NCI-H1048 (cell line): Measurements from ENCODE around the gene RNF34.
"Not testable (repeated sequence)": the region's sequence is repeated elsewhere in the genome, so short reads cannot be mapped to it uniquely, and the experiment has no call there.

Source experiments
- DNase-seq: peaks from one replicate; lab custom pipeline; 2025; lab: John Stamatoyannopoulos, UW

The RNF34 gene

GRCh38 chr12:121399391-121400331, at the start of gene RNF34:
Gene RNF34 (plus strand): TSS chr12:121400118. CDS start chr12:121400213, 95 bp downstream.
- DNase-seq: peak; percentile 96

GRCh38 chr12:121351820-121352681, 47.9 kb upstream of the RNF34 start, which contains the start of gene ANAPC5:
Gene ANAPC5 (minus strand): TSS chr12:121352411. CDS start chr12:121352340, 71 bp downstream.
- DNase-seq: peak; percentile 91

GRCh38 chr12:121352682-121353018, 47.3 kb upstream of the RNF34 start:
- DNase-seq: no peak

GRCh38 chr12:121355818-121356217, 44.1 kb upstream of the RNF34 start:
- DNase-seq: no peak

GRCh38 chr12:121356657-121357056, 43.3 kb upstream of the RNF34 start:
- DNase-seq: no peak

- DNase-seq: no peak
These were observed 42.6 kb upstream of the RNF34 start for GRCh38 chr12:121357331-121357730.

- no peak for DNase-seq
These were observed 41.8 kb upstream of the RNF34 start for GRCh38 chr12:121358073-121358472.

- DNase-seq: no peak
These were observed 35.2 kb upstream of the RNF34 start for GRCh38 chr12:121364683-121365121.

GRCh38 chr12:121365416-121366062, 34.4 kb upstream of the RNF34 start:
- no peak for DNase-seq

- DNase-seq: no peak
These were observed 33.9 kb upstream of the RNF34 start for GRCh38 chr12:121366063-121366459.

GRCh38 chr12:121371404-121371803, 28.5 kb upstream of the RNF34 start:
- no peak for DNase-seq

GRCh38 chr12:121373755-121374154, 26.2 kb upstream of the RNF34 start:
- DNase-seq: no peak

- DNase-seq: not testable (repeated sequence)
These were observed 25.6 kb upstream of the RNF34 start for GRCh38 chr12:121374336-121374735.

GRCh38 chr12:121374945-121375584, 24.9 kb upstream of the RNF34 start:
- DNase-seq: not testable (repeated sequence)

GRCh38 chr12:121376754-121377697, 22.9 kb upstream of the RNF34 start:
- DNase-seq: no peak

- no peak for DNase-seq
These were observed 21.2 kb upstream of the RNF34 start for GRCh38 chr12:121378736-121379135.

GRCh38 chr12:121379945-121380344, 20.0 kb upstream of the RNF34 start:
- no peak for DNase-seq

- DNase-seq: no peak
These were observed 16.3 kb upstream of the RNF34 start for GRCh38 chr12:121383601-121384021.

- not testable (repeated sequence) for DNase-seq
These were observed 15.0 kb upstream of the RNF34 start for GRCh38 chr12:121384891-121385290.

- no peak for DNase-seq
These were observed 11.4 kb upstream of the RNF34 start for GRCh38 chr12:121388421-121388981.
